ENCODE results near the gene TNRC6B. TPM values are rescaled to one million over a fixed set of nuclear protein-coding genes. Genes with fewer than 3 reads are reported as not detected.

The TNRC6B gene
- total RNA-seq, 4 donors from 2014 or later, result 32.6 to 37.1 (median 36.7) TPM

DNA sequence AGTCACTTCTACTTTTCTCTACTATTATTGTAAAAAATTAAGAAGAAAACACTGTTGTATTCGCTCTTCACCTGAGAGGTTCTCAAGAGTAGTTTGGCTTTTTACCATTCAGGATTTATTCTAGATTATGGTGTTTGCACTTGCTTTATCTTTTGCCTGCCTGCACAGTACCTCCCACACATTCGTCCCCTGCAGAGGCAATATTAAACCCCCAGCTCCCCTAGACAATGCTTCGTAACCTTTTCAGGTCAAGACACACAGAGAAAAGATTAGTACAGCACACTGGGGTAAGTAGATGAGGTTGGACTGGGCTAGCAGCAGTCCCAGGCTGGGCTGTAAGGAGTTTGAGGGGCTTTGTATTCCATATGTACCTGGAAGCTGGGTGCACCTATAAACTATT is 62.4 kb downstream of the TNRC6B start:
- TF ChIP-seq, protein P1, sequence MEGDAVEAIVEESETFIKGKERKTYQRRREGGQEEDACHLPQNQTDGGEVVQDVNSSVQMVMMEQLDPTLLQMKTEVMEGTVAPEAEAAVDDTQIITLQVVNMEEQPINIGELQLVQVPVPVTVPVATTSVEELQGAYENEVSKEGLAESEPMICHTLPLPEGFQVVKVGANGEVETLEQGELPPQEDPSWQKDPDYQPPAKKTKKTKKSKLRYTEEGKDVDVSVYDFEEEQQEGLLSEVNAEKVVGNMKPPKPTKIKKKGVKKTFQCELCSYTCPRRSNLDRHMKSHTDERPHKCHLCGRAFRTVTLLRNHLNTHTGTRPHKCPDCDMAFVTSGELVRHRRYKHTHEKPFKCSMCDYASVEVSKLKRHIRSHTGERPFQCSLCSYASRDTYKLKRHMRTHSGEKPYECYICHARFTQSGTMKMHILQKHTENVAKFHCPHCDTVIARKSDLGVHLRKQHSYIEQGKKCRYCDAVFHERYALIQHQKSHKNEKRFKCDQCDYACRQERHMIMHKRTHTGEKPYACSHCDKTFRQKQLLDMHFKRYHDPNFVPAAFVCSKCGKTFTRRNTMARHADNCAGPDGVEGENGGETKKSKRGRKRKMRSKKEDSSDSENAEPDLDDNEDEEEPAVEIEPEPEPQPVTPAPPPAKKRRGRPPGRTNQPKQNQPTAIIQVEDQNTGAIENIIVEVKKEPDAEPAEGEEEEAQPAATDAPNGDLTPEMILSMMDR (IDR thresholded peaks at IDR 0.05; ENCODE audit: low read depth), result no peak

DNA sequence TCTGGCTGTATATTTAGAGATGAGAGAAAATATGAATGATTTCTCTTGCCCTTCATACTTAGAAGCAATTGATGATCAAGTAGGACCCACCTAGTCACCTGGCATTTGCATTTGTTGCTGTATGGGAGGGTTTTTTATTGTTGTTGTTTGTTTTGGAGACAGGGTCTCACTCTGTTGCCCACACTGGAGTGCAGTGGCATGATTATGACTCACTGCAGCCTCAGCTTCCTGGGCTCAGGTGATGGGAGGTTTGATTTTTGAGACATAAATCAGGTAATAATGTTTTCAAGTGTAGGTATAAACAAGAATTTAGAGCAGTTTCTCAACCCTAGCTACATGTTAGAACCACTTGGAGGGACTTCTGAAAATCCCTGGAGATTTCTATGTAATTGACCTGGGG is 63.0 kb downstream of the TNRC6B start:
- TF ChIP-seq, protein P1 (IDR thresholded peaks at IDR 0.05; ENCODE audit: low read depth), result no peak

DNA sequence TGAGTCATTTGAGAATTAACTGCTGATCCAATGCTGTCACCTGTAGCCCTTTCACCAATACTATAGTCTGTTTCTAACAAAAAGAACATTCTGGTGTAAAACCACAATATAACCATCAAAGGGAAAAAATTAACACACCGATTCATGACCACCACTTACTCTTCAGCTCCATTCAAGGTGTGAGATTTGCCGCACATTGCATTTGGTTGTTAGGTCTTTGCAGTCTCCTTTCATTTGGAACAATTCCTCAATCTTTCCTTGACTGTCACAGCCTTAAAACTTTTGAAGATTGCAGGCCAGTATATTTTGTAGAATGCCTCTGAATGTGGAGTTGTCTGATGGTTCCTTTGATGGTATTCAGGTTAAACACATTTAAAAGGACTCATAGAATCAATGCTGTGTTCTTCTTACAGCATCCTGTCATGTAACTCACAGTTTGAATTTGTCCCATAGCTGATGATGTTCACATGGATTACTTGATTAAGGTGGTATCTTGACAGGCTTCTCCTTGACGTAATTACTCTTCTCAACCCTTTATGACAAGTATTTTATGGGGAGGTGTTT is 63.6 kb downstream of the TNRC6B start:
- TF ChIP-seq, protein P1 (IDR thresholded peaks at IDR 0.05; ENCODE audit: low read depth), result no peak

DNA sequence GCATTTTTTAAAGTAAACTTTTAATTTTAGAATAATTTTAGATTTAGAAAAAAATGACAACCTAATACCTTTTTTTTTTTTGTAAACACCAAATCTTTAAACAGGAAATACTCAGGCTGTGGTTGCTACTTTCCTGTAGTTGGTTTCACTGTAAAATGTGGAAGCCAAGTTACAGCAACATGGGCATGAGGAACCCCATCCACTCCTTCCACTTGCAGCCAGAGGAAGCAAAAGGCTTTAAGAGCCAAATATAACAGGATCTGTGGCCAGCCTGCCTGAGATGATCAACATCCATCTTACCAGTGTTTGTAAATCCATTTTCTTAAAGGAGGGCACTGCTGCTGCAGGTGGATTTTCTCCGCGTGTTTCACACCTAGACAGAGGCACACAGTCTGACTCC is 66.2 kb downstream of the TNRC6B start:
- TF ChIP-seq, protein P1 (IDR thresholded peaks at IDR 0.05; ENCODE audit: low read depth), result no peak

DNA sequence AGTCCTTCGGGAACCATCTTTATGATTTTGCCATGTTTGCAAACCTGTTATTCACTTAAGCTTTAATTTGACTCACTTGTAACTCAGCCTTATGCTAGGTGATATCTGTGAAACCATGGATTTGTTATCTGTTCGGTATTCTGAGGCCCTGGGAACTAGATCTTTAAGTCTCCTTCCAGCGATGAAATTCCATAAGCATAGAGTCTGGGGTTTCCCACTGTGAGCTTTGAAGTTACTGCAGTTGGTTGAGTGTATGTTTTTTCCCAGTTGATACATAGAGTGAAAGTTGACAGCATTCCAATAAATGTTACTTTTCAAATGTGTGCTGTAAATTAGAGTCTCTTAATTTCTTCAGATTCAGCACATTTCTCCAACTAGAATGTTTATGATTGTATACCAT is 66.9 kb downstream of the TNRC6B start:
- TF ChIP-seq, protein P1 (IDR thresholded peaks at IDR 0.05; ENCODE audit: low read depth), result no peak

DNA sequence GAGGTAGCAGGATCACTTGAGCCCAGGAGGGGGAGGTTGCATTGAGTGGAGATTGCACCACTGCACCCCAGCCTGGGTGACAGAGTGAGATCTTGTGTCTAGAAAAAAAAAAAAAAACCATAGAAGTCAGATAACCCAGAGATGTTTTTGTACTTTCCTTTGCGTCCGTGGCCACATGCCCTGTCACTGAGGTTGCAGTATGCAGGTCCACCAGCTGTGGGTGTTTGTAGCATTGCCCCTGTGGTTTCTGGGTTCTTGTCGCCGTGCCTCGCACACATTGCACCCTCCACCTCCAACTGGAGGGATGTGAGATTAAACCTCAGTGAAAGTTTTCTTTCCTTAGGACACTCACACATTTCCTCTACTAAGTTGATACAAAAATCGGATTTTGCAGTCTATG is 70.3 kb downstream of the TNRC6B start:
- TF ChIP-seq, protein P1 (IDR thresholded peaks at IDR 0.05; ENCODE audit: low read depth), result no peak

DNA sequence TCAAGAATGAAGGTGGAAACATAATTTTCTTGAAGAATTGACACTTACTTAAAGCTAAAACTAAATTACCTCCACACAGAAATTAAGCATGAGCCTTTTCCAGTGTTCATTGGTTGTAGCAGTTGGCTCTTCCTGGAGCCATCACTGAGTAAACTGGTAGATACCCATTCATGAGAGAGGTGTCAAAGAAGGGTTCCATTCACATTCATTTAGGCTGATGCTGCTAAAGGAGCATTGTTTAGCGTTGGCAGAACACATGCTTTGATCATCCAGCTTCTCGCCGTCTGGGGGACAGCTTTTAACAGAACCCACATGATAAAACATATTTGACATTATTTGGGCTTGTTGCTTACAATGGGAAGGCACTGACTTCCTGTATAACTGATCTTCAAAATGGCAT is 71.6 kb downstream of the TNRC6B start:
- TF ChIP-seq, protein P1 (IDR thresholded peaks at IDR 0.05; ENCODE audit: low read depth), result no peak
